GM12875 (cell line): ENCODE measurements around the gene TTC39B.

Experiments
- H3K4me3 ChIP-seq: one replicate; pipeline ENCODE4 v1.5.1; 2011; ENCODE audit warnings: low read depth, low read length, control low read depth
- CTCF ChIP-seq: IDR thresholded peaks from 2 replicates; pipeline ENCODE4 v1.5.1; 2011; ENCODE audit warnings: low read depth, mild to moderate bottlenecking, control low read depth, inconsistent platforms, low read length, moderate library complexity, borderline replicate concordance; ENCODE audit not compliant: insufficient read depth

The TTC39B gene

DNA sequence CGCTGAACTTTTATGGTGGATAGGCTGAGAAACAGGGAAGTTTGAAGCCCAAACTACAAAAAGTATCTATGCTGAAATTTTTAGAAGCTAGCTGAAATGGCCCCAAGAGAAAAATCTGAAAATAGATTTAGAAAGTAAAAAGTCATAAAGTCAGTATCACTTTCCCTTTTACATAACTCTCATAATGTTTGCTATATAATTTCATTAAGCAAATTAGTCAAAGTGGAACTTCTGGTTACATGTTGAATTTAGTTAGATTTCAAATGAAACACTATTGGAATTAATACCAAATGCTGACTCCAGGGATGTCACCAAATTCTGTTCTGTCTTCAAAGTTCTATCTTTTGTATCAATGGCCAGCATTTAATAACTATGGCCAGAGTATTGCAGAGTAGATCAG lies 126.9 kb downstream of the TTC39B start:
- TF ChIP-seq CTCF: no peak

GRCh38 chr9:15178631-15179030 lies 128.4 kb downstream of the TTC39B start:
- H3K4me3 ChIP-seq: no peak overlapping the region
- TF ChIP-seq CTCF: no peak

More for the DNA sequence above, 126.9 kb downstream of the TTC39B start:
- H3K4me3 ChIP-seq: no peak overlapping the region

DNA sequence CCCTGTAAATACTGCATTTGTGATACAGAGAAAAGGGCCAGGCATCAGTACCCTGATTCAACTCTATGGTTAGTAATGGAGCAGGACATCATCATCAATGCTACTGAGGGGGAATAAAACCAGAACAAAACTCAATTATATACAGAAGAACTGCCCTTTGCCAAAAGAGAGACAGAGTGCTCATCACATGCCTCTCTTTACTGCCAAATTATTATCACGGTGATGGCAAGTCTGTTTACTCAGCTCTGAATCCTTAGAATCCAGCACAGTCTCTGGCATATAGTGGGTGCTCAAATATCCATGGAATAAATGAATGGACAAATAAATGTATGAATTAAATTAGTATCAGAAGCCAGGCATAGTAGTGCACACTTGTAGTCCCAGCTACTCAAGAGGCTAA lies 130.2 kb downstream of the TTC39B start:
- TF ChIP-seq CTCF: no peak
- H3K4me3 ChIP-seq: no peak overlapping the region

DNA sequence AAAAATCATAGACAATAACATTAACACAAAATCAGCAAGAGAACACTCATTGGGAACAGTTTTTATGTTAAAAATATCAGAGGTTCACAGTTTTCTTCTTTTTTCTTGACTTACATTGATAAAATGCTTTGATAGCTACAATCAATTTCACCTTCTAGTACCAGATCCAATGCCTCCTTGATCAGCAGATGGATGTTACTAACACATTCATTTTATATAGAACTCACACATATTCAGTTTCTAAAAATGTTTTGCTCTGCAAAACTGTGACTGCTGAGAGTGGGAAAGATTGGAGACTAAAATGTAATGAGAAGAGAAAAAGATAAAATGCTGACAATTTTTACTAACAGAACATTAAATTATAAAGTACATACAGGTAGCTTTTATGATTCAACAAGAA lies 143.1 kb downstream of the TTC39B start:
- no peak overlapping the region for H3K4me3 ChIP-seq
- TF ChIP-seq CTCF: no peak

DNA sequence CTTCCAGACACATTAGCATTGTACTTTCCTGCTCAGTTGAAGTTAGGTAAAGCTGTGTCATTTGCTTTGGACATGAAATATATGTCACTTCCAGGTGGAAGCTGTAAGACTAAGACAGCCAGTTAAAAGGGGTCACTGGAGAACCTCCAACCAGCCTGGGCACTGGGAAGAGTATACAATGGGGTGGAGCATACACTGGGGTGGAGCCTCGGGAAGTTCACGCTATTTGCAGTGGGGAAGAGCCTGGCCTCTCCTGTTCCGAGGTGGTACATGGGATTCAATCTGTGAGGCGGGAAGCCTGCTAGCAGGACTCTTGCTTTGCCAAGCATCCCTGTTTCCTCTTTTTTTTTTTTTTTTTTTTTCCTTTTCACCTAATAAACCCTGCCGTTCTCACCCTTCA lies 145.3 kb downstream of the TTC39B start:
- no peak overlapping the region for H3K4me3 ChIP-seq
- TF ChIP-seq CTCF: no peak

- TF ChIP-seq CTCF: no peak
- no peak overlapping the region for H3K4me3 ChIP-seq
Measured at GRCh38 chr9:15160673-15161072, 146.3 kb downstream of the TTC39B start.

DNA sequence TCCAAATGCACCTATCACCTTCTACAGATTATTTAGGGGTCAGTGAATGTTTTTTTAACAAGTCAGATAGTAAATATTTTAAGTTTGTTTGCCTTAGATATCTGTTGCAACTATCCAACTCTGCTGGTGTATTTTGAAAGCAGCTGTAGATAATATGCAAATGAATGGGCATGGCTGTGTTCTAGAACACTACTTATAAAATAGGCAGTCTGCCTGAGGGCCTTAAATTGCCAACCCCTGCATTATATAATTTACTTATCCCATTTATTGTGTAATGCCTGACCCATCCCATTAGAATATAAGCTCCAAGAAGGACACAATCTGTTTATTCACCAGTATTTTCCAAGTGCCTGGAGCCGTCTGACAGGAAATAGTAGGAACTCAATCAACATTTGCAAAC lies 149.0 kb downstream of the TTC39B start:
- TF ChIP-seq CTCF: no peak
- H3K4me3 ChIP-seq: no peak overlapping the region
